NCI-H2227 treated with DMSO at 0.1 percent for 48 hours (cell line): ENCODE measurements around the gene COX14.
"Not testable (repeated sequence)": the region's sequence is repeated elsewhere in the genome, so short reads cannot be mapped to it uniquely, and the experiment has no call there.

Experiments used
- DNase-seq: peaks from one replicate; lab custom pipeline; 2025; lab: John Stamatoyannopoulos, UW

COX14 gene

GRCh38 chr12:50107416-50108268 is 4.4 kb upstream of the COX14 start:
- DNase-seq = no peak

GRCh38 chr12:50109319-50109718 is 2.7 kb upstream of the COX14 start:
- DNase-seq = no peak

GRCh38 chr12:50110127-50110761 is 1.8 kb upstream of the COX14 start:
- no peak for DNase-seq

GRCh38 chr12:50110762-50111351 is 1.2 kb upstream of the COX14 start:
- no peak for DNase-seq

- DNase-seq = no peak
These were observed 692 bp upstream of the COX14 start for GRCh38 chr12:50111395-50111692.

- no peak for DNase-seq
These were observed 601 bp downstream of the COX14 start for GRCh38 chr12:50112456-50113218.

GRCh38 chr12:50117057-50117622 is 5.1 kb downstream of the COX14 start:
- no peak for DNase-seq

- DNase-seq = no peak
These were observed 7.4 kb downstream of the COX14 start for GRCh38 chr12:50119387-50119786.

GRCh38 chr12:50120521-50120920 is 8.5 kb downstream of the COX14 start:
- no peak for DNase-seq

- DNase-seq = no peak
These were observed 8.9 kb downstream of the COX14 start for GRCh38 chr12:50120953-50121352.

GRCh38 chr12:50121641-50122040 is 9.6 kb downstream of the COX14 start:
- DNase-seq = no peak

- DNase-seq = no peak
These were observed 11.2 kb downstream of the COX14 start for GRCh38 chr12:50123203-50123602.

- DNase-seq = no peak
These were observed 15.5 kb downstream of the COX14 start for GRCh38 chr12:50127546-50127945.

- no peak for DNase-seq
These were observed 17.3 kb downstream of the COX14 start for GRCh38 chr12:50129290-50129689.

- DNase-seq = no peak
These were observed 20.6 kb downstream of the COX14 start for GRCh38 chr12:50132505-50133135.

GRCh38 chr12:50142993-50143392 is 31.0 kb downstream of the COX14 start:
- DNase-seq = no peak

- no peak for DNase-seq
These were observed 33.4 kb downstream of the COX14 start for GRCh38 chr12:50145439-50145838.

GRCh38 chr12:50147281-50147680 is 35.2 kb downstream of the COX14 start:
- DNase-seq = no peak

- not testable (repeated sequence) for DNase-seq
These were observed 36.0 kb downstream of the COX14 start for GRCh38 chr12:50148011-50148410.

GRCh38 chr12:50149311-50149710 is 37.3 kb downstream of the COX14 start:
- no peak for DNase-seq

- no peak for DNase-seq
These were observed 39.1 kb downstream of the COX14 start for GRCh38 chr12:50151047-50151687.
